K562 (cell line): ENCODE measurements around the gene KMO. TPM values are rescaled to one million over a fixed set of nuclear protein-coding genes. Genes with fewer than 3 reads are reported as not detected.

ENCODE experiments used
- ATAC-seq: fragments of 200-7000 bp; cut with Tn5 transposase; 3 replicates; pipeline ENCODE4 v1.9.1; 2020; ENCODE audit warnings: moderate library complexity
- BruUV-seq: library from RNA; stranded (reverse); fragments of 400-500 nt; replicated peaks from 2 replicates; lab custom pipeline; 2021; lab: Mats Ljungman, UMichigan
- CTCF ChIA-PET: fragments of 300-600 bp; formaldehyde crosslinking; extraction: SDS; loops from one replicate; lab custom pipeline; 2021; ENCODE audit warnings: low intra/inter-chr PET ratio; lab: Yijun Ruan, JAX
- POLR2A ChIA-PET: fragments of 300-600, 350-650 bp; sonication (Branson Sonifier 250); formaldehyde crosslinking; extraction: SDS; loops from one replicate; lab custom pipeline; 2021; ENCODE audit warnings: antibody characterized with exemption, inconsistent platforms; lab: Yijun Ruan, JAX
- DNase-seq, 4 experiments: peaks; one replicate each; pipeline versions ENCODE4 v3.0.0 to v3.0.0-alpha.2; 2011 to 2018; ENCODE audit warnings: low spot score in 3 of 4, mixed read lengths in 3 of 4; ENCODE audit errors: extremely low read depth in 1 of 4
- FAIRE-seq: peaks from 2 replicates; lab custom pipeline; 2011; peaks lifted over from hg19 to GRCh38; lab: Jason Lieb, UNC
- H2AFZ ChIP-seq: 2 replicates; pipeline ENCODE4 v1.6.0; 2011; ENCODE audit warnings: low read depth, low read length, control low read depth, inconsistent platforms
- H3K27ac ChIP-seq: fragments of 200-600 bp; 3 replicates; pipeline ENCODE4 v1.8.0; 2011; ENCODE audit warnings: low read depth, mild to moderate bottlenecking, control low read depth, inconsistent platforms, low read length, moderate library complexity, mixed read lengths; ENCODE audit errors: extremely low read depth
- H3K27me3 ChIP-seq, 2 experiments: fragments of 300-600 bp in 1 of 2; 2 replicates in 1 of 2; 3 replicates in 1 of 2; pipeline versions ENCODE4 v1.6.0 to v1.8.0; 2011; ENCODE audit warnings: inconsistent platforms in 2 of 2, low read length in 2 of 2, mild to moderate bottlenecking in 1 of 2, mixed read lengths in 1 of 2, moderate library complexity in 1 of 2; ENCODE audit not compliant: control insufficient read depth in 2 of 2, insufficient read depth in 2 of 2
- H3K36me3 ChIP-seq: fragments of 300-600 bp; 3 replicates; pipeline ENCODE4 v1.8.0; 2011; ENCODE audit warnings: mild to moderate bottlenecking, low read length, inconsistent platforms; ENCODE audit not compliant: control insufficient read depth, insufficient read depth
- H3K4me1 ChIP-seq, 2 experiments: fragments of 200-600 bp in 1 of 2; replicated peaks in 1 of 2; 2 replicates in 1 of 2; 3 replicates in 1 of 2; pipeline versions ENCODE4 v1.5.1 to v1.8.0; 2011; ENCODE audit warnings: inconsistent platforms in 2 of 2, low read length in 2 of 2, mild to moderate bottlenecking in 1 of 2, mixed read lengths in 1 of 2, moderate library complexity in 1 of 2; ENCODE audit not compliant: control insufficient read depth in 2 of 2, insufficient read depth in 2 of 2
- H3K4me2 ChIP-seq: 2 replicates; pipeline ENCODE4 v1.6.1; 2011; ENCODE audit warnings: low read length, control low read depth, inconsistent platforms, mixed read lengths; ENCODE audit not compliant: insufficient read depth
- H3K4me3 ChIP-seq: fragments of 200-600 bp; sonication (generic), shearing (Covaris generic); 2 replicates; pipeline ENCODE4 v1.5.1; 2016; ENCODE audit warnings: control low read depth, inconsistent platforms
- H3K79me2 ChIP-seq: fragments of 200-600 bp; 3 replicates; pipeline ENCODE4 v1.8.0; 2011; ENCODE audit warnings: low read length, inconsistent platforms; ENCODE audit not compliant: control insufficient read depth, insufficient read depth
- H3K9ac ChIP-seq, 2 experiments: 2 replicates each; pipeline versions ENCODE4 v1.6.0 to v1.6.1; 2011; ENCODE audit warnings: low read depth in 2 of 2, low read length in 2 of 2, control low read depth in 1 of 2, inconsistent platforms in 1 of 2, mild to moderate bottlenecking in 1 of 2, mixed read lengths in 1 of 2; ENCODE audit not compliant: insufficient read depth in 1 of 2
- H3K9me1 ChIP-seq: one replicate; pipeline ENCODE4 v1.6.0; 2011; ENCODE audit warnings: inconsistent platforms, mild to moderate bottlenecking, low read length, moderate library complexity; ENCODE audit not compliant: control insufficient read depth, insufficient read depth
- H3K9me3 ChIP-seq: replicated peaks from 2 replicates; pipeline ENCODE4 v1.5.1; 2011; ENCODE audit warnings: low read depth, low read length, inconsistent platforms; ENCODE audit not compliant: control insufficient read depth, insufficient read depth
- H4K20me1 ChIP-seq: replicated peaks from 2 replicates; pipeline ENCODE4 v1.6.1; 2011; ENCODE audit warnings: low read length, inconsistent platforms, mixed read lengths; ENCODE audit not compliant: control insufficient read depth, insufficient read depth
- ARID1B ChIP-seq: fragments of 450-650 bp; IDR thresholded peaks from 2 replicates; pipeline ENCODE4 v1.6.1; 2016; ENCODE audit warnings: antibody characterized with exemption, mild to moderate bottlenecking, inconsistent platforms
- FOSL1 ChIP-seq: fragments of 200-800 bp; sonication (Bioruptor generic); conservative IDR thresholded peaks from 2 replicates; pipeline ENCODE4 v1.6.1; 2016; ENCODE audit warnings: missing genetic modification characterization, missing compliant biosample characterization
- FOXA3 ChIP-seq, 2 experiments: fragments of 450-650 bp in 1 of 2; sonication (generic) in 1 of 2; formaldehyde crosslinking; IDR thresholded peaks in 1 of 2; conservative IDR thresholded peaks in 1 of 2; 2 replicates each; pipeline versions ENCODE4 v1.4.0 to v1.8.0; 2020 to 2022; ENCODE audit warnings: mild to moderate bottlenecking in 2 of 2, missing genetic modification reagents in 1 of 2
- KAT2B ChIP-seq: IDR thresholded peaks from one replicate; pipeline ENCODE4 v1.6.1; 2012; ENCODE audit warnings: low read depth, mild to moderate bottlenecking, control low read depth, inconsistent platforms, low read length, moderate library complexity
- L3MBTL2 ChIP-seq: fragments of 450-650 bp; IDR thresholded peaks from 2 replicates; pipeline ENCODE4 v1.6.1; 2016; ENCODE audit warnings: mild to moderate bottlenecking, moderate library complexity
- MTA2 ChIP-seq: fragments of 450-650 bp; IDR thresholded peaks from 2 replicates; pipeline ENCODE4 v1.6.1; 2016; ENCODE audit warnings: low read depth
- RFX1 ChIP-seq: fragments of 450-650 bp; IDR thresholded peaks from 2 replicates; pipeline ENCODE4 v1.6.1; 2016; ENCODE audit warnings: mild to moderate bottlenecking, moderate library complexity
- SMARCC2 ChIP-seq: fragments of 450-650 bp; IDR thresholded peaks from 2 replicates; pipeline ENCODE4 v1.6.1; 2017; ENCODE audit warnings: antibody characterized with exemption, moderate library complexity, mild to moderate bottlenecking, low read depth
- SMARCE1 ChIP-seq: fragments of 450-650 bp; IDR thresholded peaks from 2 replicates; pipeline ENCODE4 v1.7.1; 2016; ENCODE audit warnings: mild to moderate bottlenecking
- STAT5A ChIP-seq: IDR thresholded peaks from 2 replicates; pipeline ENCODE4 v1.6.1; 2012; ENCODE audit warnings: low read length, inconsistent platforms, borderline replicate concordance
- WHSC1 ChIP-seq: IDR thresholded peaks from one replicate; pipeline ENCODE4 v1.6.1; 2012; ENCODE audit warnings: low read length, control low read depth, inconsistent platforms
- ZBTB7A ChIP-seq: IDR thresholded peaks from 2 replicates; pipeline ENCODE4 v1.6.1; 2011; ENCODE audit warnings: low read depth, mild to moderate bottlenecking, low read length, moderate library complexity, borderline replicate concordance; ENCODE audit not compliant: control insufficient read depth
- WGBS: fragments of 100-300 bp; shearing (Covaris generic); methylation state at CpG from one replicate; pipeline ENCODE4 v1.1.6; 2016; ENCODE audit warnings: low coverage, mixed read lengths; ENCODE audit not compliant: insufficient coverage; ENCODE audit errors: missing lambda C conversion rate; 5-methylcytosine and 5-hydroxymethylcytosine counted together
- in situ Hi-C: fragments of 300-500 bp; cut with MboI; formaldehyde crosslinking; loops from 4 replicates; pipeline ENCODE4 v1.15.0; 2018; ENCODE audit warnings: inconsistent platforms, mixed read lengths
- intact Hi-C: fragments of 100-400 bp; cut with micrococcal nuclease; formaldehyde crosslinking; loops from 2 replicates; pipeline ENCODE4 v1.14.2; 2022
- polyA plus RNA-seq, 8 experiments: library from polyadenylated mRNA; depleted of rRNA in 4 of 8; stranded (reverse) in 5 of 8; unstranded in 3 of 8; fragments of >200 nt; fragmentation: Nextera tagmentation in 2 of 8; fragmentation: Illumina TruSeq in 1 of 8; extraction: Ambion mirVana in 2 of 8; extraction: Trizol in 1 of 8; gene quantifications; 2 replicates each; pipeline versions ENCODE4 v1.2.1 to v1.2.3, GENCODE V29; 2011 to 2014; ENCODE audit warnings: inconsistent platforms in 1 of 8, missing spikeins in 1 of 8
- total RNA-seq, 7 experiments: library from RNA; depleted of rRNA in 6 of 7; stranded (reverse); fragments of >200 nt in 6 of 7; fragmentation: Illumina TruSeq in 2 of 7; extraction: Trizol in 2 of 7; gene quantifications; 2 replicates each; pipeline versions ENCODE4 v1.2.1 to v1.2.3, GENCODE V29; 2011 to 2021; ENCODE audit warnings: low replicate concordance in 1 of 7
- TF ChIP-seq, protein P1 (sequence below), 3 experiments: fragments of 200-800 bp in 1 of 3; fragments of 250-450 bp in 1 of 3; fragments of 450-650 bp in 1 of 3; sonication (Bioruptor Pico) in 1 of 3; sonication (Bioruptor generic) in 1 of 3; formaldehyde crosslinking in 1 of 3; IDR thresholded peaks; 2 replicates each; pipeline versions ENCODE4 v1.6.1 to v1.8.0; 2016 to 2022; ENCODE audit warnings: mild to moderate bottlenecking in 2 of 3, missing genetic modification characterization in 2 of 3, missing compliant biosample characterization in 1 of 3, moderate library complexity in 1 of 3
- TF ChIP-seq, protein P2 (sequence below), 2 experiments: fragments of 450-650 bp in 1 of 2; sonication (generic) in 1 of 2; formaldehyde crosslinking in 1 of 2; IDR thresholded peaks in 1 of 2; conservative IDR thresholded peaks in 1 of 2; 2 replicates each; pipeline versions ENCODE4 v1.6.1 to v1.8.1; 2016 to 2023; ENCODE audit warnings: mild to moderate bottlenecking in 2 of 2, moderate library complexity in 2 of 2, inconsistent platforms in 1 of 2, missing genetic modification reagents in 1 of 2

KMO gene
- total and polyA plus RNA-seq, 9 of the 15 experiments (the other 6 are each of a cell fraction or from before 2014, with no cell fraction given), result 0.01 to 0.11 (median 0.01) TPM; not detected in 6

DNA sequence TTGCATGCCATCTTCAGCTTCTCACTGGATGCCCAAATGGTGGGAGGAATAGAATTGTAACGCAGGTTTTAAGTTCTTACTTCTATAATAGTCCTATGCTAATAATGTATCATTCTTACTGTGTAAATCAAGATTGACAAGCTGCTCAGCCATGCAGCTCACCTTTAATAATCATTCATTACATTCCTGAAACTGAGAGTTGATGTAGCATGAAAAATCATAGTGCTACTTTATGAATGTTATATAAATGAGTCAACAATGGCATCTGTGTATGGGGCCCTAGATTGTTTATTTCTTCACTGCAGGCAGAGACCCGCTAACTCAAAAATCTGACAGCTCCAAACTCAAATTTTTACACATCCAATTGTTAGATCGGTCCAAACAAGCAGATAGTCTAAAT is 47.0 kb upstream of the KMO start (continued):
- TF ChIP-seq, protein P1, sequence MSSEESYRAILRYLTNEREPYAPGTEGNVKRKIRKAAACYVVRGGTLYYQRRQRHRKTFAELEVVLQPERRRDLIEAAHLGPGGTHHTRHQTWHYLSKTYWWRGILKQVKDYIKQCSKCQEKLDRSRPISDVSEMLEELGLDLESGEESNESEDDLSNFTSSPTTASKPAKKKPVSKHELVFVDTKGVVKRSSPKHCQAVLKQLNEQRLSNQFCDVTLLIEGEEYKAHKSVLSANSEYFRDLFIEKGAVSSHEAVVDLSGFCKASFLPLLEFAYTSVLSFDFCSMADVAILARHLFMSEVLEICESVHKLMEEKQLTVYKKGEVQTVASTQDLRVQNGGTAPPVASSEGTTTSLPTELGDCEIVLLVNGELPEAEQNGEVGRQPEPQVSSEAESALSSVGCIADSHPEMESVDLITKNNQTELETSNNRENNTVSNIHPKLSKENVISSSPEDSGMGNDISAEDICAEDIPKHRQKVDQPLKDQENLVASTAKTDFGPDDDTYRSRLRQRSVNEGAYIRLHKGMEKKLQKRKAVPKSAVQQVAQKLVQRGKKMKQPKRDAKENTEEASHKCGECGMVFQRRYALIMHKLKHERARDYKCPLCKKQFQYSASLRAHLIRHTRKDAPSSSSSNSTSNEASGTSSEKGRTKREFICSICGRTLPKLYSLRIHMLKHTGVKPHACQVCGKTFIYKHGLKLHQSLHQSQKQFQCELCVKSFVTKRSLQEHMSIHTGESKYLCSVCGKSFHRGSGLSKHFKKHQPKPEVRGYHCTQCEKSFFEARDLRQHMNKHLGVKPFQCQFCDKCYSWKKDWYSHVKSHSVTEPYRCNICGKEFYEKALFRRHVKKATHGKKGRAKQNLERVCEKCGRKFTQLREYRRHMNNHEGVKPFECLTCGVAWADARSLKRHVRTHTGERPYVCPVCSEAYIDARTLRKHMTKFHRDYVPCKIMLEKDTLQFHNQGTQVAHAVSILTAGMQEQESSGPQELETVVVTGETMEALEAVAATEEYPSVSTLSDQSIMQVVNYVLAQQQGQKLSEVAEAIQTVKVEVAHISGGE (CRISPR knock-in tag; IDR thresholded peaks at IDR 0.05), result no peak
- TF ChIP-seq, all 486 proteins: peak for 0

DNA sequence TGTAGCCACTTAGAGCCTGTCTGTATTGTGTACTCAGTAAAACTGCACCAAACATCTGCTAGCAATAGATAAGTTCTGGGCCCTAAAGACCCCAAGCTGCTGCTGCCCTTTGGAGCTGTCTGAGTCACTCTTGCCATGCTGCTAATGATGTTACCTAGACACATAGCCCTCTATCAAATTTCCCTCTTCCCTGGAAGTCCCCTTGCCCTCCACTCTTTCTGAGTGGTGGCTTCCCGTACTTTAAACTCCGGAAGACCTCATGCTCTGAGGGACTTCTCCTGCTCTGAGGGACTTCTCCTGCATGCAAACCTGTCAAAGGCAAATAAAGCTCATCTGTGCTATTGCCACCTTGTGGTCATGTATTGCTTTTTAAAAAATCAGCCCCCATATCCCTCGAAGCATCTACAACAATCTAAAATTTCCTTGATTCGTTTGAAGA is 46.6 kb upstream of the KMO start:
- in situ Hi-C loops (no loop called here), intact Hi-C loops (loop anchor here (1.0 to 5.0 kb wide), 4 partner anchors 78 to 1293 kb away; no protein-coding TSS in a partner anchor)
- H3K79me2 ChIP-seq, result no peaks in the 10 kb centered on the region
- H4K20me1 ChIP-seq, result no peaks in the 10 kb centered on the region
- ATAC-seq (peak; percentile 89), DNase-seq (peak; percentile 49 to 68 (median 59)), FAIRE-seq (peak; percentile 84)
- H3K36me3 ChIP-seq, result no peaks in the 10 kb centered on the region
- H3K27me3 ChIP-seq, result no peaks in the 10 kb centered on the region
- 2% methylated on average over 4 of the region's 4 CpGs for WGBS
- no peak overlapping the region; the same call in 2 of the 3 replicates for H3K27ac ChIP-seq
- H3K9me1 ChIP-seq, result no peaks in the 10 kb centered on the region
- POLR2A ChIA-PET, result interaction anchor here (0.6 to 2.0 kb wide), 8 partner anchors 9 to 515 kb away, joined by 3 to 11 read pairs (median 4); partner anchors contain the start of gene FH
- H2AFZ ChIP-seq, result peak overlapping the region; percentile 47; the same call in 1 of the 2 replicates
- H3K4me1 ChIP-seq, result peaks cover 0 to 18% of the 10 kb centered on the region in 2 experiments; a peak in 2 of 5 replicates
- peak overlapping the region; percentile 61 for H3K4me2 ChIP-seq
- CTCF ChIA-PET, result interaction anchor here (1.6 kb wide), 1 partner anchor 598 kb away, joined by 5 read pairs; no protein-coding TSS in a partner anchor
- H3K9me3 ChIP-seq, result no peaks in the 10 kb centered on the region
- BruUV-seq, result no TSS peak
- no peak overlapping the region for H3K9ac ChIP-seq
- H3K4me3 ChIP-seq, result no peak overlapping the region
- TF ChIP-seq SMARCE1 (peak; percentile 74), KAT2B (no peak), SMARCC2 (peak; percentile 24; the same call in 1 of the 2 replicates), L3MBTL2 (peak; percentile 62; the same call in 1 of the 2 replicates), ZBTB7A (peak; percentile 52; the same call in 1 of the 2 replicates), FOXA3 (CRISPR knock-in tag; conservative IDR thresholded peaks at IDR 0.05 in 1 of 2, IDR thresholded peaks at IDR 0.05 in 1 of 2) (peak in 1 of 2 experiments; percentile 80; a peak in 2 of 4 replicates), STAT5A (0 out of 2 replicates have a peak, but pooled peaks have one; percentile 15), WHSC1 (no peak), ARID1B (peak; percentile 88), MTA2 (peak; percentile 66), RFX1 (no peak), FOSL1 (tag) (peak; percentile 81)
- TF ChIP-seq, protein P2, sequence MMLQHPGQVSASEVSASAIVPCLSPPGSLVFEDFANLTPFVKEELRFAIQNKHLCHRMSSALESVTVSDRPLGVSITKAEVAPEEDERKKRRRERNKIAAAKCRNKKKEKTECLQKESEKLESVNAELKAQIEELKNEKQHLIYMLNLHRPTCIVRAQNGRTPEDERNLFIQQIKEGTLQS (IDR thresholded peaks at IDR 0.05), result peak; percentile 61
- TF ChIP-seq, protein P2 (CRISPR knock-in tag; conservative IDR thresholded peaks at IDR 0.05), result no peak; the same call in 1 of the 2 replicates
